Activated naive CD4-positive, alpha-beta T cell (primary cell): ENCODE data around the gene OTOG.

Experiments
- DNase-seq, 4 experiments: peaks; one replicate each; lab custom pipeline; 2025; lab: John Stamatoyannopoulos, UW

Gene OTOG

GRCh38 chr11:17650127-17650911 lies 103.3 kb downstream of the OTOG start:
- DNase-seq = no peak

GRCh38 chr11:17651061-17651460 lies 104.0 kb downstream of the OTOG start:
- no peak for DNase-seq

GRCh38 chr11:17651681-17652080 lies 104.6 kb downstream of the OTOG start:
- no peak for DNase-seq

- DNase-seq = no peak
Observed at GRCh38 chr11:17652556-17652955, 105.5 kb downstream of the OTOG start.

GRCh38 chr11:17653611-17654010 lies 106.6 kb downstream of the OTOG start:
- no peak for DNase-seq

GRCh38 chr11:17655682-17656081 lies 108.6 kb downstream of the OTOG start:
- no peak for DNase-seq

- DNase-seq = no peak
Observed at GRCh38 chr11:17658211-17658610, 111.2 kb downstream of the OTOG start.

GRCh38 chr11:17668166-17668565 lies 121.1 kb downstream of the OTOG start:
- no peak for DNase-seq

- no peak for DNase-seq
Observed at GRCh38 chr11:17672469-17672868, 125.4 kb downstream of the OTOG start.

GRCh38 chr11:17673951-17674350 lies 126.9 kb downstream of the OTOG start:
- DNase-seq = no peak

GRCh38 chr11:17682848-17683247 lies 135.8 kb downstream of the OTOG start:
- DNase-seq = no peak

GRCh38 chr11:17683377-17684161 lies 136.5 kb downstream of the OTOG start:
- DNase-seq = no peak

- no peak for DNase-seq
Observed at GRCh38 chr11:17684550-17684949, 137.5 kb downstream of the OTOG start.

GRCh38 chr11:17686231-17686980 lies 139.3 kb downstream of the OTOG start:
- DNase-seq = no peak

GRCh38 chr11:17687946-17688670 lies 141.0 kb downstream of the OTOG start:
- no peak for DNase-seq

GRCh38 chr11:17691550-17691949 lies 144.5 kb downstream of the OTOG start:
- no peak for DNase-seq

- no peak for DNase-seq
Observed at GRCh38 chr11:17691976-17692375, 144.9 kb downstream of the OTOG start.

GRCh38 chr11:17692931-17693330 lies 145.9 kb downstream of the OTOG start:
- no peak for DNase-seq

GRCh38 chr11:17693531-17693930 lies 146.5 kb downstream of the OTOG start:
- no peak for DNase-seq

GRCh38 chr11:17694494-17695110 lies 147.5 kb downstream of the OTOG start:
- no peak for DNase-seq
